Fibroblast of gingiva (primary cell): ENCODE measurements around the gene CSGALNACT2.

Experiments
- DNase-seq: peaks from one replicate; pipeline ENCODE4 v3.0.0-alpha.2; 2011; ENCODE audit warnings: low read depth

CSGALNACT2 gene

DNA sequence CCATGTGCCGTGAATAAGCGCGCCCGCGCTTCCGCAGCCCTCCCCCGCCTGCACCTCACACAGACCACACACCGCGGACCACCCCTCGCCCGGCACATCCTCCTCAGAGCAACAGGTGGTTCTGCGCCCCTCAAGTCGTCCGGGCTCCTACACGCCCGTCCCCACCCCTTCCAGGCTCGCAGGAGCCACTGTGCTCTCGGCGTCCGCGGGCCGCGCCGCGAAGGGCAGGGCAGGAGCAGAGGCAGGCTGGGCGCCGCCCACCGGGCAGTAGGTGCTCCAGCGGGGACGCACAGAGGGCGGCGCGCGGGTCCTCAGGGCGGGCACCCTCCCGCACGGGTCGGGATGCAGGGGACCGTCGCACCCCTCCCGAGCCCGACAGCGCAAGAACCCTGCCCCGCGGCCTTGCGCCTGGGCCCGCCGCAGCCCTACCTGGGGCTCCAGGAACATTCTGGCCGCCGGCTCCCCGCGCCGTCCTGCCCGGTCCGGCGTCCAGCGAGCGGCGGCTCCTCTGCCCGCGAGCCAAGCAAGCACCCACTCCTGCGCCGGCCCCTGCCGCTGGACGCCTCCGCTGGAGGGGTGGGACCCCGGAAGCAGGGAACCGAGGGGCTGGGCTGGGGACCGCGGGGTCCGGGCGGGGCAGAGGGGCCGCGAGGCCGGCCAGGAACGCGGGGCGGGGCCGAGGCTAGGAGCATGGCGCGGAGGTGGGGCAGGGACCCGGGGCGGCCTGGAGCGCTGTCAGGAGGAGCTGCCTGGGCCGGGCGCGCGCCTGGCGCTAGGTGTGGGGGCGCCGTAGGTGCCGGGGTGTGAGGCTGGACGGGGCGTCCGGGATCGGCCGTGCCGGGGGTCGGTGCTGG, 91.2 kb downstream of the CSGALNACT2 start:
- DNase-seq: no peak

DNA sequence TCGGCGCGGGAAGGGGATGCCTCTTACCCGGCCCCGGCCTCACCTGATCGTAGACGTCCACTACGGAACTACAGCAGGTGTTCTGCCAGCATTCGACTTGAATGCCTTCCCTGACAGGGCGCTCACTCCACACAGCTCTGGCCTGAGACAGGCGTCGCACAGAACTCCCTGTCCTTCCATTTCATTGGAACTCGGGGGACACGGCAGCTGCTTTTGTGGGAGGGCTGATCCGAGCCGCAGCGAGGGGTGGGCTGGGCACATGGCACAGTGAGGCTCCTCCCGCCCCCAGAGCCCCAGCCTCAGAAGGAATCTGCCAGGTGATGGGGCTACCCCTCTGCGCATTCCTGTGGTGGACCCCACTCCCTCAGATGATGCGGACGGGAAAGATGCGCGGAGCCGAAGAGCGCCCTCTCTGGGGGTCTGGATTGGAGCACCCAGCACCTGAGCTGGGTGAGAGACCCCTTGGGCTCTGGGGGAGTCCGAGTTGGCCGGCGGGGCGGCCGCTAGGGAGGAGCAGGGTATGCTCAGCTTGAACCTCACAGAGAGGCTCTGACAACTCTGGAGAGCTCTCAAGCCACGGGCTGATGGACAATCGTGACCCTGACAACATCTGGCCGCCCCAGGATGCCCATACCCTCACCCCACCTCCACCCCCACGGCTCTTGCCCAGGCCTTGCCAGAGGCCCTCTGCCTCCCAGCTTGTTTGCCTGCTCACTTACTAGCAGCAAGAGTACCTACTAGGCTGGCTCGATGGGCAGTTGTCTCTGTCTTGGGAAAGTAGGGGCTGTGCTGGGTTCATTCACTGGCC, 92.1 kb downstream of the CSGALNACT2 start:
- no peak for DNase-seq

GRCh38 chr10:43230909-43231522, 92.8 kb downstream of the CSGALNACT2 start:
- DNase-seq: no peak

DNA sequence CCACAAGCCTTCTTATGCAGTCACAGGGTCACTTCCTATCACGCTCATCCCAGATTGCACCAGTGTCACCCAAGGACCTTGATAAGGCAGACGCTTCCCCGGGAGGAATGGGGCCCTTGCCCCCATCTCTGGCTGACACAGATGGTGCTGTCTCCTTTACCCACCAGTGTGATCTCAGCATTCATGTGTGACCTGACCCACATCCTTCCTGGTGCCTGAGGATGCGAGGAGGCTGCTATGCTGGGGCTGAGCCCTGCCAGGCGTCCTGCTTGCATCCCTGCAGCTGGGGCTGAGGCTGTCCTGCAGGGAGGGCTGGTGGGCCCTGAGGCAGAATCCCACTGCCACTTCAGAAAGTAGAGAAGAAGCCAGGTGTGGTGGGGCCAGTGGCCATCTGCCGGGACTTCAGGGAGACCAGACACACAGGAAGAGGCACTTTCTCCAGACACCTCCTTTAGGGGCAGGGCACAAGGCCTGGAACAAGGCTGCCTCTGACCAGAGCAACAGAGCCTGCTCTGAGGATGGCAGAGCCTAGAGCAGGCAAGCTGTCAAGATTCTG, 93.4 kb downstream of the CSGALNACT2 start:
- DNase-seq: no peak

- no peak for DNase-seq
Observed at GRCh38 chr10:43233601-43234430, 95.6 kb downstream of the CSGALNACT2 start.

GRCh38 chr10:43234471-43235041, 96.3 kb downstream of the CSGALNACT2 start:
- DNase-seq: no peak
